MCF 10A (cell line): Measurements from ENCODE around the gene PHLDA3. TPM values are rescaled to one million over a fixed set of nuclear protein-coding genes. Genes with fewer than 3 reads are reported as not detected.
A peak's percentile ranks its signal among the peaks of the same experiment; 100 is the strongest.

ENCODE experiments used
- BruUV-seq: library from RNA; stranded (reverse); fragments of 400-500 nt; replicated peaks from 2 replicates; lab custom pipeline; 2021; lab: Mats Ljungman, UMichigan
- CTCF ChIA-PET: fragments of 300-600 bp; sonication (Branson Sonifier 250); formaldehyde crosslinking; extraction: SDS; loops from one replicate; lab custom pipeline; 2021; ENCODE audit warnings: antibody characterized with exemption, inconsistent platforms; lab: Yijun Ruan, JAX
- POLR2A ChIA-PET: fragments of 300-600, 350-650 bp; sonication (Branson Sonifier 250); formaldehyde crosslinking; extraction: SDS; loops from one replicate; lab custom pipeline; 2020; ENCODE audit warnings: antibody characterized with exemption, inconsistent platforms; lab: Yijun Ruan, JAX
- DNase-seq: peaks from one replicate; pipeline ENCODE4 v3.0.0-alpha.2; 2018; ENCODE audit not compliant: unreplicated experiment
- H3K27ac Mint-ChIP-seq: one replicate; pipeline ENCODE4 v1.8.0; 2022; ENCODE audit warnings: mild to moderate bottlenecking, low read depth, mixed read lengths; ENCODE audit not compliant: unreplicated experiment
- H3K27me3 Mint-ChIP-seq: one replicate; pipeline ENCODE4 v1.8.0; 2022; ENCODE audit warnings: mixed read lengths; ENCODE audit not compliant: insufficient read depth, unreplicated experiment
- H3K36me3 Mint-ChIP-seq: one replicate; pipeline ENCODE4 v1.8.0; 2022; ENCODE audit warnings: mild to moderate bottlenecking, moderate library complexity, mixed read lengths; ENCODE audit not compliant: insufficient read depth, unreplicated experiment
- H3K4me1 Mint-ChIP-seq: one replicate; pipeline ENCODE4 v1.8.0; 2022; ENCODE audit warnings: mixed read lengths; ENCODE audit not compliant: insufficient read depth, unreplicated experiment
- H3K4me3 Mint-ChIP-seq: one replicate; pipeline ENCODE4 v1.8.0; 2022; ENCODE audit warnings: mild to moderate bottlenecking, moderate library complexity, mixed read lengths; ENCODE audit not compliant: unreplicated experiment
- H3K9me3 Mint-ChIP-seq: one replicate; pipeline ENCODE4 v1.8.0; 2022; ENCODE audit warnings: mixed read lengths; ENCODE audit not compliant: unreplicated experiment
- CTCF ChIP-seq: fragments of 200-600 bp; IDR thresholded peaks from one replicate; pipeline ENCODE4 v1.8.0; 2022; ENCODE audit warnings: antibody characterized with exemption, mild to moderate bottlenecking; ENCODE audit not compliant: unreplicated experiment
- intact Hi-C: fragments of 100-400 bp; cut with micrococcal nuclease; formaldehyde crosslinking; loops from 2 replicates; pipeline ENCODE4 v1.14.1; 2022
- total RNA-seq: library from RNA; stranded (reverse); gene quantifications from 2 replicates; pipeline ENCODE4 v1.2.3, GENCODE V29; 2022

PHLDA3 gene
- total RNA-seq, 1 experiment from 2014 or later, result 169 TPM

- Mint-ChIP-seq H3K36me3 (no peaks in the 10 kb centered on the region), H3K4me1 (peaks cover 7% of the 10 kb centered on the region), H3K27ac (no peak overlapping the region), H3K9me3 (no peaks in the 10 kb centered on the region), H3K27me3 (no peaks in the 10 kb centered on the region), H3K4me3 (no peak overlapping the region)
- no peak for DNase-seq
- intact Hi-C loops, result no loop called here
- no peak for TF ChIP-seq CTCF
- no TSS peak for BruUV-seq
- CTCF ChIA-PET, result interaction anchor here (0.5 to 58.0 kb wide), 14 partner anchors 9 to 449 kb away, joined by 3 to 3816 read pairs (median 4); partner anchors contain the start of genes CSRP1 and PHLDA3
- POLR2A ChIA-PET, result interaction anchor here (1.0 to 15.5 kb wide), 6 partner anchors 10 to 69 kb away, joined by 3 to 330 read pairs (median 4); partner anchors contain the start of gene CSRP1
Observed at GRCh38 chr1:201516511-201517127, 47.6 kb upstream of the PHLDA3 start.

GRCh38 chr1:201515895-201516294, 46.9 kb upstream of the PHLDA3 start:
- no TSS peak for BruUV-seq
- H3K4me3 Mint-ChIP-seq, result no peak overlapping the region
- H3K4me1 Mint-ChIP-seq, result peaks cover 7% of the 10 kb centered on the region
- intact Hi-C loops, result no loop called here
- DNase-seq, result no peak
- CTCF ChIA-PET, result interaction anchor here (0.5 to 58.0 kb wide), 15 partner anchors 10 to 278 kb away, joined by 3 to 3816 read pairs (median 4); partner anchors contain the start of genes CSRP1 and PHLDA3
- no peak overlapping the region for H3K27ac Mint-ChIP-seq
- no peaks in the 10 kb centered on the region for H3K9me3 Mint-ChIP-seq
- POLR2A ChIA-PET, result interaction anchor here (0.6 to 15.5 kb wide), 11 partner anchors 9 to 362 kb away, joined by 3 to 330 read pairs (median 3); partner anchors contain the start of genes CSRP1, PHLDA3 and TMEM9
- TF ChIP-seq CTCF, result no peak
- H3K36me3 Mint-ChIP-seq, result no peaks in the 10 kb centered on the region
- H3K27me3 Mint-ChIP-seq, result no peaks in the 10 kb centered on the region

GRCh38 chr1:201515062-201515750, 46.2 kb upstream of the PHLDA3 start:
- Mint-ChIP-seq H3K9me3 (no peaks in the 10 kb centered on the region), H3K4me1 (peaks cover 7% of the 10 kb centered on the region), H3K4me3 (no peak overlapping the region), H3K27me3 (no peaks in the 10 kb centered on the region), H3K27ac (no peak overlapping the region), H3K36me3 (no peaks in the 10 kb centered on the region)
- intact Hi-C loops, result no loop called here
- DNase-seq, result no peak
- TF ChIP-seq CTCF, result no peak
- POLR2A ChIA-PET, result interaction anchor here (0.6 to 15.5 kb wide), 10 partner anchors 8 to 361 kb away, joined by 3 to 330 read pairs (median 3); partner anchors contain the start of genes CSRP1, PHLDA3 and TMEM9
- CTCF ChIA-PET, result interaction anchor here (1.0 to 58.0 kb wide), 14 partner anchors 11 to 278 kb away, joined by 3 to 3816 read pairs (median 4); partner anchors contain the start of genes CSRP1 and PHLDA3
- TSS peak; percentile 4 for BruUV-seq

- Mint-ChIP-seq H3K36me3 (no peaks in the 10 kb centered on the region), H3K4me1 (peaks cover 7% of the 10 kb centered on the region), H3K27me3 (no peaks in the 10 kb centered on the region), H3K9me3 (no peaks in the 10 kb centered on the region), H3K27ac (no peak overlapping the region), H3K4me3 (no peak overlapping the region)
- DNase-seq, result no peak
- POLR2A ChIA-PET, result interaction anchor here (2.0 to 15.5 kb wide), 3 partner anchors 27 to 67 kb away, joined by 21 to 330 read pairs (median 47); no protein-coding TSS in a partner anchor
- CTCF ChIA-PET, result interaction anchor here (0.7 to 58.0 kb wide), 13 partner anchors 9 to 642 kb away, joined by 3 to 3816 read pairs (median 5); partner anchors contain the start of genes CSRP1 and PHLDA3
- BruUV-seq, result no TSS peak
- TF ChIP-seq CTCF, result no peak
- intact Hi-C loops, result no loop called here
Observed at GRCh38 chr1:201514466-201514865, 45.5 kb upstream of the PHLDA3 start.
